Measurements from ENCODE around the gene ROS1.

- TF ChIP-seq CTCF (IDR thresholded peaks at IDR 0.05) (no peak), POLR2A (IDR thresholded peaks at IDR 0.05) (no peak), POLR2AphosphoS5 (IDR thresholded peaks at IDR 0.05; ENCODE audit: insufficient read depth in 1 of 2, low read depth in 1 of 2) (no peak)
Observed at GRCh38 chr6:117303323-117303722, 122.4 kb downstream of the ROS1 start.

All from vagina (tissue), 2 donors.